Mesendoderm (in vitro differentiated cells): Measurements from ENCODE around the gene RPUSD4.

ENCODE experiments used
- DNase-seq: peaks from one replicate; pipeline ENCODE4 v3.0.0; 2013
- H2AK5ac ChIP-seq: 2 replicates; pipeline ENCODE4 v1.6.1; 2013; ENCODE audit warnings: low read length, inconsistent platforms
- H2BK120ac ChIP-seq: 2 replicates; pipeline ENCODE4 v1.6.1; 2013; ENCODE audit warnings: low read depth, mild to moderate bottlenecking, low read length, moderate library complexity, mixed read lengths
- H2BK15ac ChIP-seq: replicated peaks from 2 replicates; pipeline ENCODE4 v1.6.1; 2013; ENCODE audit warnings: low read depth, mild to moderate bottlenecking, moderate library complexity
- H2BK5ac ChIP-seq: 2 replicates; pipeline ENCODE4 v1.6.1; 2013; ENCODE audit warnings: low read length, inconsistent platforms
- H3K18ac ChIP-seq: 2 replicates; pipeline ENCODE4 v1.6.1; 2013; ENCODE audit warnings: mild to moderate bottlenecking, low read length, mixed read lengths
- H3K23ac ChIP-seq: one replicate; pipeline ENCODE4 v1.6.1; 2013; ENCODE audit warnings: low read length
- H3K27ac ChIP-seq: 2 replicates; pipeline ENCODE4 v1.5.1; 2013; ENCODE audit warnings: low read depth, mild to moderate bottlenecking, inconsistent platforms, low read length, moderate library complexity
- H3K27me3 ChIP-seq: 2 replicates; pipeline ENCODE4 v1.6.1; 2013; ENCODE audit warnings: low read length, control low read depth, mild to moderate bottlenecking, inconsistent platforms; ENCODE audit not compliant: insufficient read depth, poor library complexity
- H3K36me3 ChIP-seq: 2 replicates; pipeline ENCODE4 v1.6.1; 2013; ENCODE audit warnings: low read length, inconsistent platforms; ENCODE audit not compliant: control insufficient read depth, insufficient read depth
- H3K4ac ChIP-seq: one replicate; pipeline ENCODE4 v1.6.1; 2013; ENCODE audit warnings: low read depth, mild to moderate bottlenecking, low read length, moderate library complexity
- H3K4me1 ChIP-seq: 2 replicates; pipeline ENCODE4 v1.6.1; 2013; ENCODE audit warnings: low read depth, low read length, inconsistent platforms; ENCODE audit not compliant: control insufficient read depth
- H3K4me2 ChIP-seq: 2 replicates; pipeline ENCODE4 v1.6.1; 2013; ENCODE audit warnings: low read length
- H3K4me3 ChIP-seq: 2 replicates; pipeline ENCODE4 v1.5.1; 2013; ENCODE audit warnings: mild to moderate bottlenecking, low read length
- H3K56ac ChIP-seq: one replicate; pipeline ENCODE4 v1.6.1; 2013; ENCODE audit warnings: low read length
- H3K79me1 ChIP-seq: 2 replicates; pipeline ENCODE4 v1.6.1; 2013; ENCODE audit warnings: low read length, inconsistent platforms
- H3K79me2 ChIP-seq: 2 replicates; pipeline ENCODE4 v1.6.1; 2013; ENCODE audit warnings: mild to moderate bottlenecking, low read length; ENCODE audit not compliant: control insufficient read depth, insufficient read depth
- H3K9ac ChIP-seq: 2 replicates; pipeline ENCODE4 v1.6.1; 2013; ENCODE audit warnings: low read length, inconsistent platforms
- H4K5ac ChIP-seq: one replicate; pipeline ENCODE4 v1.6.1; 2013; ENCODE audit warnings: low read length
- H4K8ac ChIP-seq: one replicate; pipeline ENCODE4 v1.6.1; 2013; ENCODE audit warnings: low read depth, mild to moderate bottlenecking, control low read depth, low read length, moderate library complexity
- WGBS: extraction: QIAGEN DNeasy Blood & Tissue Kit; methylation state at CpG from one replicate; pipeline ENCODE4 v1.1.7; 2013; ENCODE audit warnings: low lambda C conversion rate, missing lambda C conversion rate; ENCODE audit not compliant: insufficient coverage; ENCODE audit errors: extremely low coverage; 5-methylcytosine and 5-hydroxymethylcytosine counted together

The RPUSD4 gene

GRCh38 chr11:126254819-126255218, 43.4 kb upstream of the RPUSD4 start:
- Histone ChIP-seq H3K79me1 (no peaks in the 10 kb centered on the region), H3K4ac (no peak overlapping the region), H3K4me2 (no peak overlapping the region), H3K4me1 (no peaks in the 10 kb centered on the region), H3K36me3 (peaks cover 7% of the 10 kb centered on the region), H3K18ac (no peak overlapping the region), H3K27ac (no peak overlapping the region), H2AK5ac (no peak overlapping the region), H4K5ac (no peak overlapping the region), H3K56ac (no peak overlapping the region), H4K8ac (no peak overlapping the region), H2BK120ac (no peak overlapping the region), H3K79me2 (no peaks in the 10 kb centered on the region), H3K23ac (no peak overlapping the region), H3K4me3 (no peak overlapping the region), H3K9ac (no peak overlapping the region), H3K27me3 (no peaks in the 10 kb centered on the region), H2BK15ac (no peak overlapping the region), H2BK5ac (no peak overlapping the region)
- WGBS, result no CpG with 5 or more reads among the region's 1 CpG
- DNase-seq, result no peak

DNA sequence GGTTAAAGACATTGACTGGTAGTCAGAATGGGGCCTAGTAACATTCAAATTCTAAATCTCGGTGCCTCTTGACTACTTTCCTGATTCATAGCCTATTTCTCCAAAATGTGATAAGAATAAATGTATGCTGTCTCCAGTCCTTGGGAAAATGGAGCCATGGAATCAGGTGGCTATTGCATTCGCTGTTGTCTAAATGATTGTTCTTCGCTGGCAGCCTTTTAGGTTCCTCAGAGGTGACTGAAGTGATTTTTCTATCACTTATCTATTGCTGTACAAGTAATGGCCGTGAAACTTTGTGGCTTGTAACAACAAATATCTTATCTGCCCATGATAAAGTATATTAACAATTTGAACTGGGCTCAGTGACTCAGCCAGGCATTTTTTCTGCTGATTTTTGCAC, 41.8 kb upstream of the RPUSD4 start:
- H3K9ac ChIP-seq, result no peak overlapping the region
- H3K4ac ChIP-seq, result no peak overlapping the region
- no peaks in the 10 kb centered on the region for H3K27me3 ChIP-seq
- H3K23ac ChIP-seq, result no peak overlapping the region
- no CpG with 5 or more reads among the region's 4 CpGs for WGBS
- H3K27ac ChIP-seq, result no peak overlapping the region
- H4K8ac ChIP-seq, result no peak overlapping the region
- no peak overlapping the region for H2BK5ac ChIP-seq
- H3K36me3 ChIP-seq, result peaks cover 7% of the 10 kb centered on the region
- no peak overlapping the region for H2AK5ac ChIP-seq
- no peak overlapping the region for H3K18ac ChIP-seq
- H2BK120ac ChIP-seq, result no peak overlapping the region
- H3K79me2 ChIP-seq, result no peaks in the 10 kb centered on the region
- no peak overlapping the region for H4K5ac ChIP-seq
- H3K4me3 ChIP-seq, result no peak overlapping the region
- DNase-seq, result no peak
- no peak overlapping the region for H3K4me2 ChIP-seq
- H2BK15ac ChIP-seq, result no peak overlapping the region
- H3K79me1 ChIP-seq, result no peaks in the 10 kb centered on the region
- no peak overlapping the region for H3K56ac ChIP-seq
- no peaks in the 10 kb centered on the region for H3K4me1 ChIP-seq

GRCh38 chr11:126246636-126247035, 35.2 kb upstream of the RPUSD4 start:
- Histone ChIP-seq H3K23ac (no peak overlapping the region), H3K4me3 (no peak overlapping the region), H3K36me3 (peaks cover 4% of the 10 kb centered on the region), H3K79me2 (no peaks in the 10 kb centered on the region), H3K18ac (no peak overlapping the region), H3K4me1 (no peaks in the 10 kb centered on the region), H3K4ac (no peak overlapping the region), H3K79me1 (no peaks in the 10 kb centered on the region), H3K56ac (no peak overlapping the region), H2BK120ac (no peak overlapping the region), H3K27me3 (no peaks in the 10 kb centered on the region), H3K27ac (no peak overlapping the region), H3K9ac (no peak overlapping the region), H3K4me2 (no peak overlapping the region), H2AK5ac (no peak overlapping the region), H2BK5ac (no peak overlapping the region), H4K5ac (no peak overlapping the region), H2BK15ac (no peak overlapping the region), H4K8ac (no peak overlapping the region)
- no CpG with 5 or more reads among the region's 2 CpGs for WGBS
- DNase-seq, result no peak

DNA sequence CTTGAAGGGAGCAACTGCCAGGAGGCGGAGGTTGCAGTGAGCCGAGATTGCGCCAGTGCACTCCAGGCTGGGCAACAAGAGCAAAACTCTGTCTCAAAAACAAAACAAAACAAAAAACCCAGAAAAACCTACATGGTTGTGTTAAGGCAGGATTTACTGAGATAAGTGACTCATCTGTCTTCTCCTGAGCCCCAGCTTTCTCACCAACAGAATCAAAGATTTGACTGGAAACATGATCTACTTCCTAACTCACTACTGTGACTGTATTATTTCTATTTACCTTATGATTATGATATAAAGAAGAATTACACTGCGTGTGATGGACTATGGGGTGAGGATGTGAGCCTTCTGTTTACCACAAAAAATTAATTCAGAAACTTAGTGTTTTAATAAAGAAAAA, 21.9 kb upstream of the RPUSD4 start:
- Histone ChIP-seq H3K56ac (no peak overlapping the region), H3K9ac (no peak overlapping the region)

DNA sequence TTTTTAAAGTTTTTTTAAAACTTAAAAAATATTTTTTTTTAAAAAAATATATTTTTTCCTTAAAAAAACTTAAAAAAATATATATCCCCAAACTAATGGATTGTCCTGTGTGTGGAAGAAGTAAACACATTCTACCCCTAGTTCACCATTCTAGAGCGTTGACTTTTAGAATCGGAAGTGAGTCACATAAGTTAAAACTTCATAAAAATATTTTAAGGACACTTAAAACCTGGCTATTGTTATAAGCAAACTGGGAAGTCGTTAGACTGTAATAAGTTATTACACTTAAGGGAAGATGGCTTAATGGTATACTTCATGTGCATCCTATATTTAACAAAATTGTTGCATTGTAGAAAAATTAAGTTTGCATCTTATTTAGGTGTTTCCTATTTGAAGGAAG, 21.2 kb upstream of the RPUSD4 start:
- H4K8ac ChIP-seq, result no peak overlapping the region
- H3K4me3 ChIP-seq, result no peak overlapping the region
- H3K27me3 ChIP-seq, result no peaks in the 10 kb centered on the region
- H3K18ac ChIP-seq, result no peak overlapping the region
- no peak overlapping the region for H3K9ac ChIP-seq
- no peak overlapping the region for H3K56ac ChIP-seq
- no peak overlapping the region for H2BK5ac ChIP-seq
- WGBS, result no CpG with 5 or more reads among the region's 3 CpGs
- no peaks in the 10 kb centered on the region for H3K79me2 ChIP-seq
- DNase-seq, result no peak
- no peak overlapping the region for H2BK15ac ChIP-seq
- H3K4me1 ChIP-seq, result no peaks in the 10 kb centered on the region
- H2AK5ac ChIP-seq, result no peak overlapping the region
- H3K79me1 ChIP-seq, result peaks cover 5% of the 10 kb centered on the region
- H3K36me3 ChIP-seq, result no peaks in the 10 kb centered on the region
- H3K27ac ChIP-seq, result no peak overlapping the region
- H3K4ac ChIP-seq, result no peak overlapping the region
- no peak overlapping the region for H3K23ac ChIP-seq
- no peak overlapping the region for H4K5ac ChIP-seq
- H2BK120ac ChIP-seq, result no peak overlapping the region
- no peak overlapping the region for H3K4me2 ChIP-seq

More for the DNA sequence above, 21.9 kb upstream of the RPUSD4 start:
- no CpG with 5 or more reads among the region's 4 CpGs for WGBS
- Histone ChIP-seq H3K23ac (no peak overlapping the region), H3K18ac (no peak overlapping the region), H4K5ac (no peak overlapping the region), H3K4me2 (no peak overlapping the region), H3K4ac (no peak overlapping the region), H2BK120ac (no peak overlapping the region), H2AK5ac (no peak overlapping the region), H4K8ac (peak overlapping the region; percentile 28), H3K27me3 (no peaks in the 10 kb centered on the region), H2BK5ac (no peak overlapping the region), H3K4me3 (no peak overlapping the region), H3K36me3 (no peaks in the 10 kb centered on the region), H3K79me2 (no peaks in the 10 kb centered on the region), H3K79me1 (peaks cover 5% of the 10 kb centered on the region), H3K27ac (no peak overlapping the region), H3K4me1 (no peaks in the 10 kb centered on the region), H2BK15ac (no peak overlapping the region)
- DNase-seq, result no peak

DNA sequence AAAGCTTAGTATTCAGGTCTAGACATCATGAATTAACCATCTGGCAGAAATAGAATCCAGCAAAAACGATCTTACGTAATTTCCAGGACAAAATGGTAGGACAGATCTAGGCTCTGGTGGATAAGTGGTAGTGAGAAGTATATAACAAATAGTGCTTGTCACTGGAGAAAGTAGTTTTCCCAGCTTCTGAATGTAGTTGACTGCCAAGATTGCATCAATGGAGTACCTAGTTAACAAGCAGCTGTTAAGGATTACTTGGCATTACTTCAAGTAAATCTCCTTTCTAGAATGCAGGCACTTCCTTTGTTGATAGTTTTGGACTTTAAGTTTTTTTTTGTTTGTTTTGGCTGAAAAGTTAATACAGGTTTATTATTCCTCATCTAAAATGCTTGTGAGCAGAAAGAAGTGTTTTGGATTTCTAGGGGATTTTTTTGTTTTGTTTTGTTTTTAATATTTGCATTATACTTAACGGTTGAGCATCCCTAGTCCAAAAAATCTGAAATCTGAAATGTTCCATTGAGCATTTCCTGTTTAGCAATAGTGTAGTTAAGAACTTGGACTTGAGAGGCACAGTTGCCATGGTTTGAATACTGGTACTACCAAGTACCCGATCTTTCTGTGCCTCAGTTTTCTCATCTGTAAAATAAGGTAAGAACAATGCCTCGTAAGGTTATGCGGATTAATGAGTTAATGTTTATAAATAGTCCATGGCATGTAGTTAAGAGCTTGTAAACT, 20.4 kb upstream of the RPUSD4 start:
- Histone ChIP-seq H2BK5ac (no peak overlapping the region), H3K9ac (no peak overlapping the region), H2BK15ac (no peak overlapping the region), H3K18ac (no peak overlapping the region), H3K4me1 (no peaks in the 10 kb centered on the region), H3K4ac (no peak overlapping the region), H3K27me3 (no peaks in the 10 kb centered on the region), H3K4me2 (no peak overlapping the region), H3K79me2 (no peaks in the 10 kb centered on the region), H2AK5ac (no peak overlapping the region), H3K27ac (no peak overlapping the region), H4K8ac (no peak overlapping the region), H3K4me3 (no peak overlapping the region), H2BK120ac (no peak overlapping the region), H3K79me1 (peaks cover 5% of the 10 kb centered on the region), H3K36me3 (no peaks in the 10 kb centered on the region), H3K56ac (no peak overlapping the region), H4K5ac (no peak overlapping the region), H3K23ac (no peak overlapping the region)
- no CpG with 5 or more reads among the region's 6 CpGs for WGBS
- no peak for DNase-seq
